Measurements from ENCODE around the gene EVI5.
"Not testable (repeated sequence)": the region's sequence is repeated elsewhere in the genome, so short reads cannot be mapped to it uniquely, and the experiment has no call there.

The EVI5 gene

GRCh38 chr1:92752719-92753118, 32.2 kb downstream of the EVI5 start:
- in situ Hi-C loops (cut with MboI; ENCODE audit: low sequenced_read_pairs) = loop anchor here (10.0 kb wide), 1 partner anchor 62 kb away; no protein-coding TSS in a partner anchor

- in situ Hi-C loops (cut with MboI; ENCODE audit: low sequenced_read_pairs) = no loop called here
Observed at GRCh38 chr1:92749024-92749634, 35.8 kb downstream of the EVI5 start.

GRCh38 chr1:92748138-92748537, 36.8 kb downstream of the EVI5 start:
- in situ Hi-C loops (cut with MboI; ENCODE audit: low sequenced_read_pairs) = no loop called here

- in situ Hi-C loops (cut with MboI; ENCODE audit: low sequenced_read_pairs) = no loop called here
Observed at GRCh38 chr1:92747735-92748134, 37.2 kb downstream of the EVI5 start.

GRCh38 chr1:92746255-92746654, 38.7 kb downstream of the EVI5 start:
- in situ Hi-C loops (cut with MboI; ENCODE audit: low sequenced_read_pairs) = not testable (repeated sequence)

GRCh38 chr1:92743221-92743620, 41.7 kb downstream of the EVI5 start:
- in situ Hi-C loops (cut with MboI; ENCODE audit: low sequenced_read_pairs) = no loop called here

DNA sequence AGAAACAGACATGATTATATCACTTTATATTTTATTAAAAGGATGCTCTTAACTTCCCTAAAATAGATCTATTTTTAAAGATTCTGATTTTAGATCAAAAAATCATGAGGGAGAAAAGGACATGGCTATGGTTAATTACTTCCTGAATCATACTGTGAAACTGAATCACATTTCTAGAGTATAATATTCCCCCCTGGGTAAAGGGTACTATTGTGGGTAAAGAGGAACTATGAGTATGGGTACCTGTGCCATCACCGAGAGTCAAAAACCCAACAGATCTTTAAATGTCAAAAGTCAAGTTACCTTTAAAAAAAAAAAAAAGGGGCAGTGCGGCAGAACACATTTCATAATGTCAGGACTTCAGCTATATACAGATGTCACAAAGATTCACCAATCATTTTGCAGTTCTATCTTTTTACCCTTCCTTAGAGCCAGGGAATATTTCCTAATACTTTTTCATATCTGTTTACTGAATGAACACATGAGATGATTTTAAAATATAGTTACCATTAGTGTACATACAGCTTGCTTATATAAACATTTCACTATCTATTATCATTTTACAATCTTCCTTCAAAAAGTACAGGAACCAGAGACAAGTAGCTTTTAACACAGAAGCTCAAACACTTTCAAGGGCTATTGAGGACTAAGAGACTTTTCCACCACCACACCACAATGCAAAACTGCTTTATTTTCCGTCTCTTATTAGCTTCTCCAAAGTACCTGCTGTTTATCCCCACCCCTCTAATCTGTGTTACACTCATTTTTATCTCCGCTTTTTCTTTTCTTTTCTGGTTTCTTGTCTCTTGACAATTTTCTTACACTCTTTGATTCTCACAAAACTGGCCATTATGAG, 45.0 kb downstream of the EVI5 start:
- in situ Hi-C loops (cut with MboI; ENCODE audit: low sequenced_read_pairs) = no loop called here

GRCh38 chr1:92736395-92736794, 48.5 kb downstream of the EVI5 start:
- in situ Hi-C loops (cut with MboI; ENCODE audit: low sequenced_read_pairs) = no loop called here

DNA sequence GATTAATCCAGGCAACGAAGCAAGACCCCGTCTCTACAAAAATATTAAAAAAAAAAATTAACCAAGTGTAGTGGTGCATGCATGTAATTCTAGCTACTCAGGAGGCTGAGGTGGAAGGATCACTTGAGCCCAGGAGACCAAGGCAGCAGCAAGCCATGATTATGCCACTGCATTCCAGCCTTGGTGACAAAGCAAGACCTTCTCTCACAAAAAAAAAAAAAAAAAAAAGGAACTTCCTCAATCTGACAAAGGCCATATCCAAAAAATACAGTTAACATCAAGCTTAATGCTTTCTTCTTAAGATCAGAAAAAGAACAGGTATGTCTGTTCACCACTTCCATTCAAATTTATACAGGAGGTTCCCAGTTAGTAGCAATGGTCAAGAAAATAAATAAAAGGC, 54.4 kb downstream of the EVI5 start:
- in situ Hi-C loops (cut with MboI; ENCODE audit: low sequenced_read_pairs) = no loop called here

DNA sequence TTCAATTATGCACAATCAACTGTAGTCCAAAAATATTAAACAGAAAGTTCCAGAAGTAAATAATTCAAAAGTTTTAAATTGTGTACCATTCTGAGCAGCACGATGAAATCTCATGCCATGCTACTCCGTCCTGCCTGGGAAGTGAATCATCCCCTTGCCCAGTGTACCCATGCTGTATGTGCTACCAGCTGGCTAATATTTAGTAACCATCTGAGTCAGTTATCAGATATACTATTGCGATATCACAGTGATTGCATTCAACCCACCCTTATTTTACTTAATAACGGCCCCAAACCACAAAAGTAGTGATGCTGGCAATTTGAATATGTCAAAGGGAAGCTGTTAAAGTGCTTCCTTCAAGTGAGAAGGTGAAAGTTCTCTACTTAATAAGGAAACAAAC, 56.2 kb downstream of the EVI5 start:
- in situ Hi-C loops (cut with MboI; ENCODE audit: low sequenced_read_pairs) = no loop called here

DNA sequence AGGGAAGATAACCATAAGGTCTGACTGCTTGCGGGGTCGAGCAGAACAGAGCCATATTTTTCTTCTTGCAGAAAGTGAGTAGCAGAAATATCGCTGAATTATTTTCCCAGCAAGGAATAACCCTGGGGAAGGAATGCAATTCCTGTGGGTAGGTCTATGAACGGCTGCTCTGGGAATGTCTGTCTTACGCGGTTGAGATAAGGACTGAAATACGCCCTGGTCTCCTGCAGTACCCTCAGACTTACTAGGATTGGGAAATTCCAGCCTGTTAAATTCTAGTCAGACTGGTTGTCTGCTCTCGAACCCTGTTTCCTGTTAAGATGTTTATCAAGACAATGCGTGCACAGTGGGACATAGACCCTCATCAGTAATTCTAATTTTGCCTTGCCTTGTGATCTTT, 61.2 kb downstream of the EVI5 start:
- in situ Hi-C loops (cut with MboI; ENCODE audit: low sequenced_read_pairs) = not testable (repeated sequence)

GRCh38 chr1:92721886-92722285, 63.0 kb downstream of the EVI5 start:
- in situ Hi-C loops (cut with MboI; ENCODE audit: low sequenced_read_pairs) = no loop called here

- in situ Hi-C loops (cut with MboI; ENCODE audit: low sequenced_read_pairs) = not testable (repeated sequence)
Observed at GRCh38 chr1:92721157-92721556, 63.8 kb downstream of the EVI5 start.

- in situ Hi-C loops (cut with MboI; ENCODE audit: low sequenced_read_pairs) = not testable (repeated sequence)
Observed at GRCh38 chr1:92715476-92715951, 69.4 kb downstream of the EVI5 start.

GRCh38 chr1:92713939-92714338, 71.0 kb downstream of the EVI5 start:
- in situ Hi-C loops (cut with MboI; ENCODE audit: low sequenced_read_pairs) = no loop called here

GRCh38 chr1:92711473-92712165, 73.3 kb downstream of the EVI5 start:
- in situ Hi-C loops (cut with MboI; ENCODE audit: low sequenced_read_pairs) = no loop called here

DNA sequence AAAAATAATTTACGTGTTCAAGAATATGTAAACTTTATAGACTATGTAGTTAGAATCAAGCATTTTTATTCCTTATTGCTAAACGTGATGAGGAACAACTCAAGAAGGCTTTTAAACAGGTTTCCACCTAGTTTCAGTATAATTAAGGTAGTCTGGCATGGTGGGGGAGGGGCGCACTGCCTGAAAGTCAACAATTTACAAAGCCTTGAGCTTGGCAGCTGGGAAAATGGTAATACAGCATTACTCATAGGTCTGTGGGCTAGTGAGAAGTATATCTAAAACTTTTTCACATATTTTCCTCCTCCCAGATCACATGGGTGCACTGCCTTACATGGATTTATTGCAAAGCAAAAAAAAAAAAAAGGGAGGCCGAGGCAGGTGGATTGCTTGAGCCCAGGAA, 75.2 kb downstream of the EVI5 start:
- in situ Hi-C loops (cut with MboI; ENCODE audit: low sequenced_read_pairs) = no loop called here

GRCh38 chr1:92708368-92708950, 76.4 kb downstream of the EVI5 start:
- in situ Hi-C loops (cut with MboI; ENCODE audit: low sequenced_read_pairs) = no loop called here

- in situ Hi-C loops (cut with MboI; ENCODE audit: low sequenced_read_pairs) = no loop called here
Observed at GRCh38 chr1:92707709-92708108, 77.2 kb downstream of the EVI5 start.

DNA sequence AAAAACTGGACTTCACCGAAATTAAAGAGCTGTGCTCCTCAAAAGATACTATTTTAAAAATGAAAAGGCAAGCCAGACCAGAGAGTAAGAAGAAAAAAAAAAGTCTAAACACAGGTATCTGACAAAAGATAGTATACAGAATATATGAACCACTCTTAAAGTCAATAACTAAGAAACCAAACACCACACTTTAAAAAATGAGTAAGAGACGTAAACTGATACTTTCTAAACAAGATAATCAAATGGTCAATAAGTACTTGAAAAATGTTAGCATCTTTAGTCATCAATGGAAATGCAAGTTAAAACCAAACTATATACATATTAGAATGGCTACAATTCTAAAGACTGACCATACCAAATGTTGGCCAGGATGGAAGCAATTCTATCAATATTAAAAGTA, 77.6 kb downstream of the EVI5 start:
- in situ Hi-C loops (cut with MboI; ENCODE audit: low sequenced_read_pairs) = no loop called here

GRCh38 chr1:92705446-92705845, 79.5 kb downstream of the EVI5 start:
- in situ Hi-C loops (cut with MboI; ENCODE audit: low sequenced_read_pairs) = no loop called here
